Kidney (tissue), 14 donors: ENCODE data around the gene RHD. TPM values are rescaled to one million over a fixed set of nuclear protein-coding genes. Genes with fewer than 3 reads are reported as not detected.
A peak's percentile ranks its signal among the peaks of the same experiment; 100 is the strongest.

ENCODE experiments used
- DNase-seq, 5 donors: peaks; one replicate each; pipeline ENCODE4 v3.0.0-alpha.2; 2013 to 2020
- FAIRE-seq: peaks from 2 replicates; lab custom pipeline; 2012; peaks lifted over from hg19 to GRCh38; lab: Jason Lieb, UNC
- H3K27ac ChIP-seq, 2 donors: one replicate each; pipeline ENCODE4 v1.7.0; 2013; ENCODE audit warnings: low read depth in 2 of 2, low read length in 2 of 2, inconsistent platforms in 1 of 2
- H3K27me3 ChIP-seq: one replicate; pipeline ENCODE4 v1.7.1; 2013; ENCODE audit warnings: low read length, inconsistent platforms; ENCODE audit not compliant: control insufficient read depth, insufficient read depth
- H3K36me3 ChIP-seq, 3 donors: one replicate each; pipeline versions ENCODE4 v1.7.0 to v1.7.1; 2013; ENCODE audit warnings: low read length in 3 of 3, control low read depth in 1 of 3, inconsistent platforms in 1 of 3; ENCODE audit not compliant: insufficient read depth in 3 of 3, control insufficient read depth in 2 of 3
- H3K4me1 ChIP-seq, 3 donors: one replicate each; pipeline versions ENCODE4 v1.7.0 to v1.7.1; 2013; ENCODE audit warnings: low read length in 3 of 3, inconsistent platforms in 1 of 3, low read depth in 1 of 3; ENCODE audit not compliant: control insufficient read depth in 2 of 3, insufficient read depth in 2 of 3
- H3K4me3 ChIP-seq, 3 donors: one replicate each; pipeline versions ENCODE4 v1.7.0 to v1.8.1; 2013; ENCODE audit warnings: low read length in 3 of 3, control low read depth in 1 of 3, inconsistent platforms in 1 of 3
- H3K9ac ChIP-seq, 3 donors: one replicate each; pipeline versions ENCODE4 v1.7.0 to v1.7.1; 2013; ENCODE audit warnings: low read length in 3 of 3, control low read depth in 1 of 3, inconsistent platforms in 1 of 3
- H3K9me3 ChIP-seq, 3 donors: one replicate each; pipeline versions ENCODE4 v1.7.0 to v1.7.1; 2013; ENCODE audit warnings: low read length in 3 of 3, control low read depth in 1 of 3, inconsistent platforms in 1 of 3; ENCODE audit not compliant: control insufficient read depth in 2 of 3, insufficient read depth in 1 of 3
- CTCF ChIP-seq: IDR thresholded peaks from 3 replicates; pipeline ENCODE4 v1.5.1; 2012; ENCODE audit warnings: mild to moderate bottlenecking, moderate library complexity, borderline replicate concordance; ENCODE audit not compliant: insufficient read depth; ENCODE audit errors: extremely low read depth
- intact Hi-C: fragments of 100-400 bp; cut with DNase I; formaldehyde crosslinking; loops from one replicate; pipeline ENCODE4 v1.11.1; 2022
- polyA plus RNA-seq: library from polyadenylated mRNA; stranded (reverse); fragments of 350-450 nt; fragmentation: Illumina TruSeq; extraction: RNeasy Lipid Tissue Mini Kit (QIAGEN cat#74804); gene quantifications from one replicate; pipeline ENCODE4 v1.2.3, GENCODE V29; 2014; ENCODE audit warnings: low read depth, low replicate concordance; ENCODE audit not compliant: insufficient read depth
- total RNA-seq: library from RNA; stranded (reverse); fragmentation: NEBNext Ultra II Directional; extraction: Animal tissue kit (Norgen Biotek cat#: 25700); gene quantifications from one replicate; pipeline ENCODE4 v1.2.1, GENCODE V29; 2021
- donor health status: control.
- donor health status: control.
- donor health status: control.
- donor health status: control.
- donor health status: control.
- donor health status: DM: yes; HTN: yes; CAD: no.
- donor health status: Normal renal cell carcinoma (clear cell type).

The RHD gene
- total and polyA plus RNA-seq, 2 donors from 2014 or later, result not detected

DNA sequence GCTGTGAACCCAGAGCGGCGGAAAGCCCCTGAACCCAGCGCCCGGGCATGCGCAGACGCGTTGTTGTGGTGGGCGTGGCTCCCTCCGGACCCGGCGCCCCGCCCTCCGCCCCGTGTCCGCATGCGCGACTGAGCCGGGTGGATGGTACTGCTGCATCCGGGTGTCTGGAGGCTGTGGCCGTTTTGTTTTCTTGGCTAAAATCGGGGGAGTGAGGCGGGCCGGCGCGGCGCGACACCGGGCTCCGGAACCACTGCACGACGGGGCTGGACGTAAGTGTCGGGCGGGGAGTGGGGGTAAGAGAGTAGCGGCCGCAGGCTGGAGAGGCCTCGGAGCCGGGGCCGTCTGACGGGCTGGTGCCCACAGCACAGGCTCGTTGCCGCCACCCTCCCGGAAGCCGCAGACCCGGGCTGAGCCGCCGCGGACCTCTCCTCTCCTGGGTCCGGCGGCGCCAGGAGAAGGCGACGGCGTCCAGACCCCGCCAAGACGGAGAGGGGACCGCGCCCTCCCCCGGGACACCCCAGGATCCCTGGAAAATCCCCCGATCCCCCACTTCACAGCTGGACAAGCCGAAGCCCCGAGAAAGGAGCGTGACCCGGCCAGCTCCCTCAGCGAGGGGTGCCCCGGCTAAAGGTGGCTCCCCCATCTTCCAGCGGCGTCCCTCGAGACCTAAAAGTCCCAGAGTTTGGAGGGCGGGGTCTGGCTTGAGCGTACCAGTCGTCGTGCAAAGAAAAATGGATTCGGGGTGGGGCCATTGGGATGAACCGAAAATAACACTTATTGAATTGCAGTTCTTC is 66.1 kb downstream of the RHD start, which contains the start of gene TMEM50A:
Gene TMEM50A (plus strand): TSS at position 147 of the 794 bp plus-strand sequence. CDS start 2,153 bp downstream, outside the sequence.
- intact Hi-C loops, result no loop called here
- FAIRE-seq (no peak), DNase-seq (peak; percentile 93 to 96 (median 95))

DNA sequence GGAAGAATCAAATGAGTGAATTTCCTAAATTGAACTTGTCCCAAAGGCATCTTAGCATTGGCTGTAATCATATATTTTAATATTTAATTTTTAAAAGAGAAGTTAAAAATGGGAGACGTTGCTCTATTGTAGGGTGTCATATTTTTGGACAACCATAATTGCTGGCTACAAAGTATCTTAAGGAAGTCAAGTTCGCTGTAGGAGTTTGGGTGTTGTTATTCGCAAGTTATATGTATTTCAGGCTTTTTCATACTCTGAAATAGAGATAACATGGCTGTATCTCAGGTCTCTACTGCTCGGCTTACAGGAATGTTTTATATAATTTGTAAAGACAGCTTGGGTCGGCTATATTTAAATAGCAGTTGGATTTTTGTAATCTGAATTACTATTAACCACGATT is 66.7 kb downstream of the RHD start:
- Histone ChIP-seq H3K27ac (peak overlapping the region; percentile 94), H3K9me3 (no peaks in the 10 kb centered on the region), H3K4me1 (peaks cover 0 to 3% (median 0%) of the 10 kb centered on the region in 3 donors), H3K36me3 (peaks cover 0 to 6% (median 2%) of the 10 kb centered on the region in 3 donors), H3K27me3 (no peaks in the 10 kb centered on the region), H3K4me3 (peak overlapping the region; percentile 57 to 88 (median 83)), H3K9ac (peak overlapping the region; percentile 18 to 88 (median 72))
- no peak for FAIRE-seq
- peak in 2 of 5 donors; percentile 21 to 25 for DNase-seq
- intact Hi-C loops, result no loop called here
- TF ChIP-seq CTCF, result no peak

More for the DNA sequence above, 66.1 kb downstream of the RHD start, which contains the start of gene TMEM50A:
- TF ChIP-seq CTCF, result no peak
- H3K4me1 ChIP-seq, result peaks cover 0 to 3% (median 0%) of the 10 kb centered on the region in 3 donors
- peak within 1 kb of the TSS; percentile 83 to 92 (median 88) for H3K4me3 ChIP-seq
- peak within 1 kb of the TSS; percentile 72 to 88 (median 77) for H3K9ac ChIP-seq
- H3K9me3 ChIP-seq, result no peaks in the 10 kb centered on the region
- peaks cover 0 to 2% (median 0%) of the 10 kb centered on the region in 3 donors for H3K36me3 ChIP-seq
- H3K27ac ChIP-seq, result peak within 1 kb of the TSS; percentile 94
- no peaks in the 10 kb centered on the region for H3K27me3 ChIP-seq

- intact Hi-C loops, result no loop called here
Observed at GRCh38 chr1:25341746-25342145, 69.4 kb downstream of the RHD start.

More at GRCh38 chr1:25341746-25342145, 69.4 kb downstream of the RHD start:
- no peak for TF ChIP-seq CTCF
- FAIRE-seq, result no peak
- Histone ChIP-seq H3K27me3 (no peaks in the 10 kb centered on the region), H3K4me3 (no peak overlapping the region), H3K4me1 (peaks cover 0 to 3% (median 0%) of the 10 kb centered on the region in 3 donors), H3K27ac (no peak overlapping the region), H3K36me3 (peaks cover 0 to 10% (median 2%) of the 10 kb centered on the region in 3 donors), H3K9me3 (no peaks in the 10 kb centered on the region), H3K9ac (no peak overlapping the region)
- DNase-seq, result no peak
